OCI-M2 (cell line): ENCODE measurements around the gene GRK4.
"Not testable (repeated sequence)": the region's sequence is repeated elsewhere in the genome, so short reads cannot be mapped to it uniquely, and the experiment has no call there.

Source experiments
- DNase-seq: peaks from one replicate; lab custom pipeline; 2025; ENCODE audit not compliant: unreplicated experiment; lab: John Stamatoyannopoulos, UW

GRK4 gene

DNA sequence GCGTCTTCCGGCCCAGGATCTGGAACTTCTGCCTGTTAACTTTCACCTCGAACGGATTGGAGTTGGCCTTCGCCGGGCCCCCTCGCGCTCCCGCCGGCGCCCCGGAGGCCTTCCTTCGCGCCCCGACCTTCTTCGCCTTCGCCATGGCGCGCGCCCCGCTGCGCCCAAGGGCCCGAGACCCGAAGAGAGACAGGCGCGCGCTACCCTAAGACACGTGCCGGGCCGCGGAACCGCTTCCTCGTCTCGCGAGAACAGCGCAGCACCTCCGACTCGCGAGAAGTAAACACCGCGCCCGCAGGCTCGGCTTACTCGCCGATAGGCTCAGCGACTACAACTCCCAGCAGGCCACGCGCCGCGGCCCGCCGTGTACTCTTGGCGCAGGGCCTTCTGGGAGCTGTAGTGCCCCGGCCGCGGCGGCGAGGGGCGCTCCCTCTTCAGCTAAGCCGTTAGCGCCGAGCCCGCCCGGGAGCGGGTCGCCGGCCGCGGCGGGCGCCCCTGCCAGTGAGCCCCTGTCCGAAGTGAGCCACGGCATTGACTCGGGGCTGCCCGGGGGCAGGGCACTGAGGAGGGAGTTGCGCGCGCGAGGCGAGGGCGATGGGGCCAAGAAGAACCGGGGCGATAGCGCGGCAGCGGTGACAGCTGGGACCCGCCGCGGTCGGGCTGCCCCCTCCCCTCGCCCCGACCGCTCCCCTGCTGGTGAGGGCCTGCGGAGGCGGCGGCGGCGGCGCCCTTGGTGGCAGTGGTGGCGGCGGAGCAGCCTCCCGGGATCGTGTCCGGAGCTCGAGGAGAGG lies at the start of gene GRK4, which contains the start of gene NOP14:
GRK4 (plus strand) TSS at position 397 of the 791 bp plus-strand sequence. CDS start 500 bp downstream, outside the sequence.
NOP14 (minus strand) TSS at position 232 of the 791 bp plus-strand sequence; CDS start at position 145, 87 bp downstream.
- DNase-seq: peak; percentile 56

DNA sequence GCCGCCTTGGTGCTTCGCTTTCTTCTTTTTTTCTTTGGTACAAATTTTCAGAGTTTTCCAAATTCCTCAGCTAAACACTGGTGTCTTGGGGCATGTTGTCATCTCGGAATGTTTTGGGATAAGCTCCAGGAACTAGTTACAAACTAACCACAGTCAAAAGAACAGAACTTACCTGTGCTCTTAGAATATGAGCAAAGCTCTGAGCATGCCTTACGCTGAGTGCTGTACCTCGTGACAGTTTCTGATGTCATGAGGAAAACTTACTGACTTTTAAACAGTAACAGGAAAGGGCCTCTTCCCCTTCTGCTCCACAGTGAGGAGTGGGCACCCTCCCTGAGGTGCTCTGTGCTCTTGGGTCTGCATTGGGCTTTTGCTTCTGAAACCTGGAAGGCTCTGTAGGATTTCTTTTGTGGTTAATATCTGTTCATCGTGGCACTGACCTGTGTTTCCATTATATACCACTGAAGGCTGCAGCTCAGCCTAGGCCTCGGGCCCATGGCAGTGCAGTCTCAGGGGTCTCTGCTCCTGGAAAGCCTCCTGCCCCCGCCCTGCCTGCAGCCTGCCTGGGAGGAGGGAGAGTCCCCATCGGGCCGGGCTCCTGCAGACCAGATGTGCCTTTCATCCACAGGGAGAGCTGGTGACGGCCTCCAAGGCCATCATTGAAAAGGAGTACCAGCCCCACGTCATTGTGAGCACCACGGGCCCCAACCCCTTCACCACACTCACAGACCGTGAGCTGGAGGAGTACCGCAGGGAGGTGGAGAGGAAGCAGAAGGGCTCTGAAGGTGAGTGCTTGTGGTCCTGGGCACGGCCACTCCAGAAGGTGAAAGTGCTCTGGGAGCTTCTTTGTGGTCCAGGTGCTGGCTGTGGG lies 48.9 kb upstream of the GRK4 start:
- DNase-seq: no peak

DNA sequence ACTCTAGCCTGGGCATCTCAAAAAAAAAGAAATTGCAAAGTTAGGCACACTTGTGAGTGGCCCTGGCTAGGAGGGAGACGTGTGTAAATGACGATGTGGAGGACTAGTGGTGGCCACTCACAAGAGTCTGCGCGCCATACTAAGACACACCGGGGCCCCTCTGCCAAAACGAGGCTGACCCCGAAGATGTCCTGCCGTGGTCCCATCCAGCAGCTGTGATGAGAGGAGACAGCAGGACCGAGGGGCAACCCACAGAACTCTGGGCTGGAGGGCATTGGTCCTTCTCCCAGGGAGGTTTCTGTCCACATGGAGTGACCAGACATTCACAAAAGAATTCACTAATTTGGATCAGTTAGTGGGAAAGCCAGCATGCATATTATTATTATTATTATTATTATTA lies 47.6 kb upstream of the GRK4 start:
- DNase-seq: no peak

DNA sequence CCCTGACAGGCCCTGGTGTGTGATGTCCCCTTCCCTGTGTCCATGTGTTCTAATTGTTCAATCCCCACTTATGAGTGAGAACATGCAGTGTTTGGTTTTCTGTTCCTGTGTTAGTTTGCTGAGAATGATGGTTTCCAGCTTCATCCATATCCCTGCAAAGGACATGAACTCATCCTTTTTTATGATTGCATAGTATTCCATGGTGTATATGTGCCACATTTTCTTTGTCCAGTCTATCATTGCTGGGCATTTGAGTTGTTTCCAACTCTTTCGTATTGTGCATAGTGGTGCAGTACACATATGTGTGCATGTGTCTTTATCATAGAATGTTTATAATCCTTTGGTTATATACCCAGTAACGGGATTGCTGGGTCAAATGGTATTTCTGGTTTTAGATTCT lies 46.7 kb upstream of the GRK4 start:
- not testable (repeated sequence) for DNase-seq

DNA sequence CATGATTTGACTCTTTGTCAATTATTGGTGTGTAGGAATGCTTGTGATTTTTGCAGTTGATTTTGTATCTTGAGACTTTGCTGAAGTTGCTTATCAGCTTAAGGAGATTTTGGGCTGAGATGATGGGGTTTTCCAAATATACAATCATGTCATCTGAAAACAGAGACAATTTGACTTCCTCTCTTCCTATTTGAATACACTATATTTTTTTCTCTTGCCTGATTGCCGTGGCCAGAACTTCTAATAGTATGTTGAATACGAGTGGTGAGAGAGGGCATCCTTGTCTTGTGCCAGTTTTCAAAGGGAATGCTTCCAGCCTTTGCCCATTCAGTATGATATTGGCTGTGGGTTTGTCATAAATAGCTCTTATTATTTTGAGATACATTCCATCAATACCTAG lies 45.1 kb upstream of the GRK4 start:
- DNase-seq: not testable (repeated sequence)

DNA sequence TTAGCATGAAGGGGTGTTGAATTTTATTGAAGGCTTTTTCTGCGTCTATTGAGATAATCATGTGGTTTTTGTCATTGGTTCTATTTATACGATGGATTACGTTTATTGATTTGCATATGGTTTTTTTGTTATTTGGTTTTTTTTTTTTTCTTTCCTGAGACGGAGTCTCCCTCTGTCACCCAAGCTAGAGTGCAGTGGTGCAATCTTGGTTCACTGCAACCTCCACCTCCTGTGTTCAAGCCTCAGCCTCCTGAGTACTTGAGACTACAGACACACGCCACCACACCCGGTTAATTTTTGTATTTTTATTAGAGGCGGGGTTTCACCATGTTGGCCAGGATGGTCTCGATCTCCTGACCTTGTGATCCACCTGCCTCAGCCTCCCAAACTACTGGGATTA lies 44.7 kb upstream of the GRK4 start:
- DNase-seq: not testable (repeated sequence)

DNA sequence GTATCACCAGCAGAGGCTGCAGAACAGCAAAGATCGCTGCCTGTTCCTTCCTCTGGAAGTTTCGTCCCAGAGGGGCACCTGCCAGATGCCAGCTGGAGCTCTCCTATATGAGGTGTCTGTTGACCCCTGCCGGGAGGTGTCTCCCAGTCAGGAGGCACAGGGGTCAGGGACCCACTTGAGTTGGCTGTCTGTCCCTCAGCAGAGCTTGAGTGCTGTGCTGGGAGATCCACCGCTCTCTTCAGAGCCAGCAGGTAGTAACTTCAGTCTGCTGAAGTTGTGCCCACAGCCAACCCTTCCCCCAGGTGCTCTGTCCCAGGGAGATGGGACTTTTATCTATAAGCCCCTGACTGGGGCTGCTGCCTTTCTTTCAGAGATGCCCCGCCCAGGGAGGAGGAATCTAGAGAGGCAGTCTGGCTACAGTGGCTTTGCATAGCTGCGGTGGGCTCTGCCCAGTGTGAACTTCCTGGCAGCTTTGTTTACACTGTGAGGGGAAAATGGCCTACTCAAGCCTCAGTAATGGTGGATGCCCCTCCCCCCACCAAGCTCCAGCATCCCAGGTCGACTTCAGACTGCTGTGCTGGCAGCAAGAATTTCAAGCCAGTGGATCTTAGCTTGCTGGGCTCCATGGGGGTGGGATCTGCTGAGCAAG lies 40.8 kb upstream of the GRK4 start:
- DNase-seq: not testable (repeated sequence)

DNA sequence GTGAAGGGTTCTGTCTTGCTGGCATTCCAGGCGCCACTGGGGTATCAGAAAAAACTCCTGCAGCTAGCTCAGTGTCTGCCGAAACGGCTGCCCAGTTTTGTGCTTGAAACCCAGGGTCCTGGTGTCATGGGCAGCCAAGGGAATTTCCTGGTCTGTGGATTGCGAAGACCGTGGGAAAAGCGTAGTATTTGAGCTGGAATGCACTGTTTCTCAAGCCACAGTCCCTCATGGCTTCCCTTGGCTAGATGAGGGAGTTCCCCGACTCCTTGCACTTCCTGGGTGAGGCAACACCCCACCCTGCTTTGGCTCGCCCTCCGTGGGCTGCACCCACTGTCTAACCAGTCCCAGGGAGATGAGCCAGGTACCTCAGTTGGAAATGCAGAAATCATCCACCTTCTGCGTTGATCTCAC lies 40.2 kb upstream of the GRK4 start:
- DNase-seq: no peak

DNA sequence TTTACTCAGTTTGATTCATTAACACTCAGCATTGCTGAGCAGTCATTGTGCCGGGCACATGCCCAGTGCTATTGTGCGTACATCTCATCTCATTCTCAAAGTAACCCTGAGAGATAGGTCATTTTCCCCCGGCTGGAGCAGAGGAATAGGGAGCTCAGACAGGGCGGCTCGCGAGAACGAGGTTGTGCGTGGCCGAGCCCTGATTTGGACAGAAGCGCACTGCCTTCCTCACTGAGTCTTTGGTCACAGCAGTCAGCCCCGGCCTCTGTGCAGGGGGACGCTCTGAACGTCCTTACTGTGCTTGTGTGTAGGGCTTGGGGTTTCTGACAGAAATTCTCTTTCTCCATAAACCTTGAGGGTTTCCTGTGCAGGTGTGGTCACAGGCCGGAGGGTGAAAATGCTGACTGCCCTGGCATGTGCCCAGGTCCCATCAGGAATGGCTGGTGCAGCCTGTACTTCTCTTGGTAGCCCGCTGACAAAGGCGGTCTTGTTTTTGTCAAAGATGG lies 39.6 kb upstream of the GRK4 start:
- no peak for DNase-seq

DNA sequence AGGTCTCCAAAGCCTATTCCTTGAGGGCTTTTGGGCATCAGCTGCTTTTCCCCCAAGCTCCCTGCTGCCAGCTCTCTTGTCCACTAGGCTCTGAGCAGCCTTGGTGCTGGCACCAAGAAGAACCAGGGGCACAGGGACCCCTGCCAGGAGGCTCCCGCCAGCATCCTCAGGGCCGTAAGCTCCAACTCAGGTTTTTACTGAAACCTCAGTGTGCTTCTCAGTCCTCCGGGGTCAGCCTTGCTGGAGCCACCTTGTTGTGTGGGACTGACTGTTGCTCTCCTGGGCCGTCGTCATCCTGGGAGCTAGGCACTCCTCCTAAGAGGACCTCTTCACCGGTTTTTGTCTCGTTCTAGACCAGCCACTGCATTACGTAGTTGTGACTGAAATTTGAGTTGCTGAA lies 39.1 kb upstream of the GRK4 start:
- DNase-seq: no peak

DNA sequence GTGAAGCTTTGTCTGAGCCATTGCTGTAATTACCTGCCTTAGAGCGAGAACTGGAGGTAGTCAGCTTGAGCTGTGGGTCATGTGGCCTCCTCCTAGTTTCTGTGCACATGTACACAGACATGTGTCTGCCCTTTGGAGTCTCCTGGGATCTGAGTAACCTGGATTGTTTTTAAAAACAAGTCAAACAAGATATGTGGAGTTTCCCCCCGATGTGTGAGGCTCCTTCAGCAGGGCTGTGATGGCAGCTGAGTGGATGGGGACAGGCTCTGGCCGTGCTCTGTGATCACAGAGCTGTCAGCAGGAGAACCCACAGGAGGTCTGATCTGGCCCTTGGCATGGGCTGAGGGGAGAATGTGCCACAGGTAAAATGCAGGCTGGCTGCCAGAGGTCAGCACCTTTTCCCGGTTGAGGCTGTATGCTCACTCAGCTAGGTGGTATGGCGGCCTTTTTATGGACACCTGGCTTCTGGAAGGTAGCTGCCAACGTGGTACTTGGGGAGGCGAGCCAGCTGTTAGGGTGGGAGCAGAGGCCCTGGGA lies 38.5 kb upstream of the GRK4 start:
- no peak for DNase-seq

DNA sequence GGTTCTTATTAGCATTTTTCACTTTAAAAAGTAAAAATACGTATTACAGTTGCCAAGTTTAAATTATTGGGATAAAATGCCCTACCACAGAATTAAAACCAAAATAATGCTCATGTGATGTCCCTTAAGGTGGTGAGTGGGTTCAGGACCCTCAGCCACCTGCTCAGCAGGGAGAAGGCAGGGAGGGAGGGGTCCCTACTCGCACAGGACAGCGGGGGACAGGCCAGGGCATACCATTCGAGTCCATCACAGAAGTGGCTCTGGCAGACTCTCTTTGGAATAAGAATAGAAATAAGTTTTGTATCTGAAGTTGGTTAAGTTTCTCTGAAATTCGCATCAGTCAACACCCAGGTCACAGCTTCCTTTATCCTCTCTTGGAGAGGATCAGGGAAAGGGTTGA lies 37.9 kb upstream of the GRK4 start:
- no peak for DNase-seq

DNA sequence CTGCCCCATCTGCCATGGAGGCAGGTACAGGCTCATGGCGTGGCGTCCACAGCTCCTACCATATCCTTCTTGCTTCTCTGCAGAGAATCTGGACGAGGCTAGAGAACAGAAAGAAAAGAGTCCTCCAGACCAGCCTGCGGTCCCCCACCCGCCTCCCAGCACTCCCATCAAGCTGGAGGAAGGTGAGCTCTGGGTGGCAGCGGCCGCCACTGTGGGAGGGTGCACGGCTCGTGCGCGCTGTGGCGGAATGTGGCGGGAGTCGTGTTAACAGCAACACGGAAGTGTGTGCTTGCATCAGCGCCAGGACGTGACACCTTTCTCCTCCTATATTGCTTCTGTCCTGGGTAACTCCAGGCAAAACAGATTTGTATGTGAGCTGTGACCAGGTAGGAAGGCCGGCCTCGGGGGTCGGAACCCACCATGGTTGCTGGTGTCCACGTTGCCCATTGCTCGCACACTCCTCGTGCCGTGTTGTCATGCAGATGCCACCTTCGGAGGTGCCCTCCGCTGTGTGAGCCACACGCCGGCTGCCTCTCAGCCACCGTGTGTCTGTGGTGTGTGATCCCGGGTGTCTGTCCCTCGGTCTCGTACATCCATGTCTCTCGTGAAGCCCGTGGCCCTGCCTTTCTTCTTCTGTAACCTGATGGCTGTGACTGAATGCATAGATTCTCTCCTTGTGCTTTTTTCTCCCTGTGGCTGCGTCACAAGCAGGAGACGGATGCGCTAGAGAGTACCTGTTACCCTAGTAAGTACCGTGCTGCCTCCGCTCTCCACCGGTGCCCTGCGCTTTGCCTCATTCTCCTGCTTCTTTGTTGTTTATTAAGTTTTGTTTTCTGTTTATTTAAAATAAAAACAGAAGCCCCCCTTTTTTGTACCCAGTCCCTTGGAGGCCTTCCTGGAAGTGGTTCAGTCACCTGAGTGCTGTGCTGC lies 37.2 kb upstream of the GRK4 start:
- no peak for DNase-seq

DNA sequence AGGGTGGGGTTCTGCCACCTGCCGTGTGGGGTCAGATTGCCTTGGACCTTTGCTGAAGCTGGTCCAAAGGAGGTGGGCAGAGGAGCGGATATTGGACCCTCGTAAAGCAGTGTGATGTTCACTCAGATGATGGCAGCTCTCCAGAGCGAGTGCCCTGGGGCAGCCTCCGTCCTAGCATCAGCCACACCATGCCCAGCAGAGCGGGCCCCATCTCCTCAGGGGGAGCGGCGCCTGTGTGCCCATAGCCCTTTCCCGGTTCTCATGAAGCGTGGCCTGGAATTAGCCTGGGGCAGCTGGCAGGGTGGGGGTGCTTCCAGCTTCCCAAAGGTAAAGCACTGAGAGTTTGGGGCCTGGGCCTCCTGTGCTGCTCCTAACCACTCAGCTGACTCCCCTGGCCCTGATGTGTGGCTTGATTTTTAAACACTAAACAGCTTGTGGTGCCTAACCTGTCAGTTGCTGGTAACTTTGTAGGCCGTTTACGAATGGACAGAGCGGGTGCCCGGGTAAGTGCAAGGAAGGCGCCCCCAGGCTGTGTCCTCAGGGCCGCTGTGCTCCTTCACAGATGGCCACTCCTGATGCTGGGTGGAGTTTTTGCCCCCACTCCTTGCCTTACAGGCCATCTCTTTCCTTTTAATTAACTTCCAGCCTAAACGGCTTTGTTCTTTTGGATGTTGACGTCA lies 36.2 kb upstream of the GRK4 start:
- DNase-seq: no peak

DNA sequence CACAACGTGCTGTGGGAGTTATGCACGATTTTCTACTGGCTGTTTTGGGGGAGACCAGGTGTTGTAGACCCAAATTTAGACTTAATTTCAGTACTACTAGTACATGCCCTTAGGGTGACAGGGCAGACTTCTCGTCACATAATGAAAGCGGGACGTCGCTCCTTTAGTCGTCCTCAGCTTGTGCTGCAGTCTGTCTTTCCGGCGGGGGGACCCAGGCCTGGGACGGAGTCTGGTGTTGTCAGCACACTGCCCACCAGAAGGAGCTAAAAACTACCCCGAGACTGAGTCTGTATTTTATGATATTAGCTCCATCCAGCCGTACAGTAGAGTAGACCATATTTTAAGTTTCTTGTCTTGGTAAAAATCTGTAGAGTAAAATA lies 35.7 kb upstream of the GRK4 start:
- DNase-seq: no peak

DNA sequence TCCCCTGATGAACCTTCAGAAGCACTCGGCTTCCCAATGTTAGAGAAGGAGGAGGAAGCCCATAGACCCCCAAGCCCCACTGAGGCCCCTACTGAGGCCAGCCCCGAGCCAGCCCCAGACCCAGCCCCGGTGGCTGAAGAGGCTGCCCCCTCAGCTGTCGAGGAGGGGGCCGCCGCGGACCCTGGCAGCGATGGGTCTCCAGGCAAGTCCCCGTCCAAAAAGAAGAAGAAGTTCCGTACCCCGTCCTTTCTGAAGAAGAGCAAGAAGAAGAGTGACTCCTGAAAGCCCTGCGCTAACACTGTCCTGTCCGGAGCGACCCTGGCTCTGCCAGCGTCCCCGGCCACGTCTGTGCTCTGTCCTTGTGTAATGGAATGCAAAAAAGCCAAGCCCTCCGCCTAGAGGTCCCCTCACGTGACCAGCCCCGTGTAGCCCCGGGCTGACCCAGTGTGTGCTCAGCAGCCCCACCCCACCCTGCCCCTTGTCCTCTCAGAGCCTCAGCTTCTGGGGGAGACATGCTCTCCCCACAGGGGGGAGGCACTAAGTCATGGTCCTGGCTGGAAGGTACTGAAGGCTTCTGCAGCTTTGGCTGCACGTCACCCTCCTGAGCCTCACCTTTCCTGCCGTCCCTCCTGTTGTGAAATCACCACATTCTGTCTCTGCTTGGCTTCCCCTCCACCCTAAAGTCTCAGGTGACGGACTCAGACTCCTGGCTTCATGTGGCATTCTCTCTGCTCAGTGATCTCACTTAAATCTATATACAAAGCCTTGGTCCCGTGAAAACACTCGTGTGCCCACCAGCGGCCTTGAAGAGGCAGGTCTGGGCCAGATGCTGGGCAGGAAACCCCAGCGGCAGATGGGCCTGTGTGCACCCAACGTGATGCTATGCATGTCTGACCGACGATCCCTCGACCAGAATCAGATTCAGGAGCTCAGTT lies 34.9 kb upstream of the GRK4 start:
- DNase-seq: no peak

DNA sequence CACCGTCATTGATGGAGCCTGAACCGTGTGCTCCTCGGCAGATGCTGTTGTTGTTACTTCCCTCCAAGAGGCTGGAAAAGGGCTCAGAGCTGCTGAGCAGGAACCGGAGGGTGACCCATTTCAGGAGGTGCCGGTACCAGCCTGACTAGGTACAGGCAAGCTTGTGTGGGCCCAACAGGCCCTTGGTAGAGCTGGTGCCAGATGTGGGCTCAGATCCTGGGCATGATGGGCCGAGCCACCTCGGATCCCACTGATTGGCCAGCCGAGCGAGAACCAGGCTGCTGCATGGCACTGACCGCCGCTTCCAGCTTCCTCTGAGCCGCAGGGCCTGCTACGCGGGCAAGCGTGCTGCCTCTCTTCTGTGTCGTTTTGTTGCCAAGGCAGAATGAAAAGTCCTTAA lies 33.9 kb upstream of the GRK4 start:
- DNase-seq: no peak

DNA sequence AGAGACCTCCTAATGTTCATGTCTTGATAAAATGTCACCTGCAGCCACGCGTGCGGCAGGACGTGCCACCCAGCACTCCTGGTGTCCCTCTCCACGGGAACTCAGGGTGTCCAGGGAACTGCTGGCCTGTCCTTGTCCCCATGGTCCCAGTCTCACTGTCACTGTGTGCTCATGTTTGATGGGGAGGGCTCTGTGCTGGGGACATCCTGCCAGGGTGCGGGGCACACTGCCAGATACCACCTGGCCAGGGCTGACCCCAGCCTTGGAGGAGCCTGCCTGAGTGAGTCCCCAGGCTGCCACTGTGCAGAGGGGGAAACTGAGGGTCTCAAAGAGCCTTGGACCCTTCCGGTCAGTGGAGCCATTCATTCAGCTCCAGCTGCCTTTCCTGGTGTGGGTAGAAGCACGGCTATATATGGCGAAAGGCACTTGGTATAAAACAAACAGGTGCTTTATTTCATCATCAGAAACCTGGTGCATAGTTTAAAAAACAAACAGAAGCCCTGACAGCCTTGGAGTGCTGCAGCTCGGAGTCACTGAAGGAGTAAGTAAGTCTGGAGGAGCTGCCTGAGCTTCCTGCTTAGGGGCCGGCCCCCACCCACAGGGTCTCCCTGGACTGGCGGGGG lies 33.1 kb upstream of the GRK4 start:
- DNase-seq: no peak
